Left renal cortex interstitium (tissue), 4 donors: ENCODE data around the gene MRPL53. TPM values are rescaled to one million over a fixed set of nuclear protein-coding genes. Genes with fewer than 3 reads are reported as not detected.
"Not testable (repeated sequence)": the region's sequence is repeated elsewhere in the genome, so short reads cannot be mapped to it uniquely, and the experiment has no call there.

Experiments used
- DNase-seq, 4 donors: peaks; one replicate each; pipeline ENCODE4 v3.0.0-alpha.2; 2013; ENCODE audit warnings: low read depth in 4 of 4, low spot score in 2 of 4, missing footprints in 1 of 4
- polyA plus RNA-seq, 4 donors: library from polyadenylated mRNA; unstranded; fragments of 120-200 nt; gene quantifications; one replicate each; pipeline ENCODE4 v1.2.1, GENCODE V29; 2013; ENCODE audit not compliant: insufficient read length in 4 of 4

MRPL53 gene
- polyA plus RNA-seq, 4 donors: 40.6 to 86.2 (median 54.7) TPM

DNA sequence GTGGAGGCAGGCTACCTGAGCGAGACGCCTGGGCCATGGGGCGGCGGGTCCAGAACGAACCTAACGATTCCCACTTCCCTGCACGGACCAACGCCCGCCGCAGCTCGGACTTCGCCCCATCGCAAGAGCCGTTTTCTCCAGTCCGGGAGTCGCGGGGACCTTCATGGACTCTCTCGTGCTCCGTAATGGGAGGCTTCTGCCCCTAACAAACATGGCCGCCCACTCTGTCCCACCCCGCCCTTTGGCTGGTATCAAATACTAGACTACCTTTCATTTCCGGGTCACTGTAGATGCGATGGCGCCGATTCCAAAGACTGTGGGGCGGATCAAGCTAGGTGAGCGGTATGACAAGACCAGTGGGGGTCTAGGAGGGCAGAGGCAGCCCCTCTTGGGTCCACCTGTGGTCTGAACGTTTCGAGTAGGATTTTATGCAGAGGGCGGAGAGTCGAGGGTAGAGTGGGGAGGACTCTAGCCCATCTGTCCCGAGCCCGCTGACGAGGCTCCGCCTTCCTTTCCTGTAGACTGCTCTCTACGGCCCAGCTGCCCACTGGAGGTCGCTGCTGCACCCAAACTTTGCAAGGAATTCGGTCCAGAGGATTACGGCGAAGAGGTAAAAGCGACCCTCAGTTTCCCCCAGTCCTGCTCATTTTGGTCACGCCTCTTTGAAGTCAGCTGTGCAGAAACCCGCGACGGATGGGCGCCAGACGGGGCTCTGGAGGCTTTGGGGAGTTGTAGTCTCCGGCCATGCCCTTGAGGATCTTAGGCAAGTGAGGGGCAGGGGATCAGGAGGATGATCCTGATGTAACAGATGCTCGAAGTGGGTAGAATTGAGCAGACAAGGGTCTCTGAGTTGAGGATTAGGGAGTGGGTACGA, 10.6 kb upstream of the MRPL53 start, which contains the start of the genes CCDC142 and TTC31:
Gene CCDC142, minus strand, starts transcription at position 198 of the 874 bp plus-strand sequence. Its CDS starts 161 bp downstream, at position 37.
Gene TTC31, plus strand, starts transcription at position 281 of the 874 bp plus-strand sequence. Its CDS starts 15 bp downstream, at position 296.
- DNase-seq: peak; percentile 94 to 97 (median 96)

DNA sequence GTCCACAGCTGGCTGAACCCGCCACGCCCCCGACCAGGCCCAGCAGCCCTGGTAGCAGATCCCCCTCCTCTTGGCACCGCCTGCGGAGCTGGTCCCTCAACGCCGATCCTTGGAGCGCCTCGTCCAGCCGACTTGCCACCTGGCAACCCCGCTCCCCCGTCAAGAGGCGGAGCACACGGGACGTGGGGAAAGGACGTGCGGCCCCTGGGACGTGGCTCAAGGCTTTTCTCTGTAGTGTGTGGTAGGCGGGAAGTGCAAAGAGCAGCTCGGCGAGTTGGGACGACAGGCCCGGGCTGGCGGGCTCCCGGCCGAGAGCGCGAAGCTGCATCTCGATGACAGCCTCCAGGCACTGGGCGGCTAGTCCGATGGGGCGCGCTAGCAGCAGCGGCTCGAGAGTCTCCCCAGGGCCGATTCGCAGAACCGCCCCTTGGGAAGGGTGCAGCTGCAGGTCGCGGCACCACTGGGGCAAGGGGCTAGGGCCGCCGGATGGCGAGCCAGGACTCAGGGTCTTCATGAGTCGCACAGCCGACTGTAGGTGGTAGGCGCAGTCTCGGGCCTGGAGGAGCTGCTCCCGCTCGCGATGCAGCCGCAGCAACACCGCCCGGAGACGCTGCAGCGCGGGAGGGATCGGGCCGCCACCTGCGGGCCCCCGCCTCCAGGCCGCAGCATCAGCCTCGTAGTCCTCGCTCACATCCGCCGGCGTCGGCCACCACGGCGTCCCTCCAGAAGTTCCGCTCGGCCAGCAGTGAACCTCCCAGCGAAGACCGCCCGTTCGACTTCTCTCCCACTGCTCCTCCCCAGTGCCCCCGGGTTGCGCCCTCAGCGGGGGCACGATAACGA, 9.7 kb upstream of the MRPL53 start:
- DNase-seq: no peak

DNA sequence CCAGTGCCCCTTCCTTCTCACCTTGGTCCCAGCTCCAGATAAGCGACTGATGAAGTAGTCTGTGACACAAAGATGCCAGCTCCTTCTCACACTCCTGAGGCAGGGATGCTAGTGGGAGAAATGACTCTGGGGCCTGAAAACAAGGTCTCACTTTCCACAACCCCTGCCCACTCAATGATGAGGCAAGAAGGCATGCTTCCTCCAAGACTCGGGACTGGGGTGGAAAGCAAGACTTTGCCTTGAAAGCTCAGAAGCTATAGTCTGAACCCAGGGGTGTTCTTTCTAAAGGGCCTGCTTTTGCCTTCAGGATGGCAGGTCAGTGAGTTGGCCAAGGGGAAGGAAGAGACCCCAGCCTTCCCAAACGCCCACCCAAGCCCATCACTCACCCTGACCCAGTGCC, 9.0 kb upstream of the MRPL53 start:
- DNase-seq: no peak

DNA sequence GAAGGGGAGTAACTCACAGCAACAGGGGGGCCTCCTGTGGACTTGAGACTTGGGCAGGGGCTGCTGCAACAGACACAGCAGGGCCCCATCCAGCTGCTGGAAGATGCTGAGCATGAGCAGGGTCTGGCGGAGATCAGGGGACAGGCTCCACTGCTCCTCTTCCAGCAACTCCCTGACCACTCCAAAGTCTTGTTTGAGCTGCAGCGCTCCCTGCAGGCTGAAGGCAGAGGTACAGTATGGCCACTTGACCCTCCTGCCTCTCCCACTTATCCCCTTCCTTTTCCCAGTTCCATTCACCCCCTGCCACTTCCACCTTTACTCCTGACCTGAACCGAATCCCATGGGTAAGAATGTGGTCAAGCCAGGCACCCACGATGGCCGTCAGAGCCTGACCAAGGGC, 2.4 kb upstream of the MRPL53 start:
- no peak for DNase-seq

DNA sequence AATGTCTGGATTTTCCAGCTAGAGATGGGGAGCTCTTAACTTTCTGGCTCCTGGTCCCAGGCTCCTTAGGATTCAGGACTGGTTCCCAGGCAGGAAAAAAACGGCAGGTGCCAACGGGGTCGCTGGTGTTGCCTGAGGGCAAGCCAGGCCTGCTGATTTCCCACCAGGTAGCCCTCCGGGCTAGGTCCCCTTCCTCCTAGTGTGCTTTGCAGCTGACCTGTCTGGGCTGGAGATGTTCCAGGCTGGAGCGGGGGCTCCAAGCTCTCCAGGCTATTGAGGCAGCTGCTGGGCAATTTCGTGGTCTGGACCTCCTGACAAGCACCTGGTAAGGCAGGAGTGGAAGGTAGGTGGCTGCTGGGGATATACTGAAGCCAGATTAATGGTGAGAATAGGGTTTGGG, 2.0 kb upstream of the MRPL53 start:
- DNase-seq: no peak

DNA sequence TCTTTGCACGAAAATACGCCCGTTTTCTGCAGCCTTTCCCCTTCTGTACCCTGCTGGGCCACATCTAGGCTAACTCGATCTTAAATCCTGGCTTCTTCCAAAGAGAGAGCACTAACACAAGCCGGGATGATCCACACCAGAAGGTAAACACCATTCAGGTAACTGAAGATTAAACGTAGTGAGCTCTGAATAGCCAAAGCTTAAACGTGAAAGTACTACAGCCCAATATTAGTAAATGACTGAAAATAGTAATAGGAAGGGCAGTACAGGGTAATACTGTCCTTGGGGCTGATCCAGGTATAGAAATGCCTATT, 422 bp upstream of the MRPL53 start:
- DNase-seq: no peak

DNA sequence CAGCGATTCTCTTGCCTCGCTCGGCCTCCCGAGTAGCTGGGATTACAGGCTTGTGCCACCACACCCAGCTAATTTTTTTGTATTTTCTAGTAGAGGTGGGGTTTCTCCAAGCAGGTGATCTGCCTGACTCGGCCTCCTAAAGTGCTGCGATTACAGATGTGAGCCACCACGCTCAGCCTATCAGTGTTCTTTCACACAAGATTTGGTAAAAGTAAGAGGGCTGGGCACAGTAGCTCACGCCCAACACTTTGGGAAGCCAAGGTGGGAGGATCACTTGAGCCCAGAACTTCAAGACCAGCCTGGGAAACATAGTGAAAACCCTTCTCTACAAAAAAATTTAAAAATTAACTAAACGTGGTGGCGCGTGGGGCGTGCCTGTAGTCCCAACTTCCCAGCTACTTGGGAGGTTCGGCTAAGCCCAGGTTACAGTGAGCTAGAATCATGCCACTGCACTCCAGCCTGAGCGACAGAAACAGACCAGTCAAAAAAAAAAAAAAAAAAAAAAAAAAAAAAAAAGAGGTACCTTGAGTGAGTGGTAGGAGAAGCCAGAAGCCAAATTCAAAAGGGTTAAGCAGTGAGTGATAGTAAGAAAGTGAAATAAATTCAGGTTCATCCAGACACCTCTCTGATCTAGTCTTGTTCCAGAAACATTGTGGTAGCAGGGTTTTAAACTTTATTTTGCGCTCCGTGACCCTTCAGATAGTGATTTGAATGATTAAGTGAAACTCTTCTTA, 981 bp downstream of the MRPL53 start:
- no peak for DNase-seq

DNA sequence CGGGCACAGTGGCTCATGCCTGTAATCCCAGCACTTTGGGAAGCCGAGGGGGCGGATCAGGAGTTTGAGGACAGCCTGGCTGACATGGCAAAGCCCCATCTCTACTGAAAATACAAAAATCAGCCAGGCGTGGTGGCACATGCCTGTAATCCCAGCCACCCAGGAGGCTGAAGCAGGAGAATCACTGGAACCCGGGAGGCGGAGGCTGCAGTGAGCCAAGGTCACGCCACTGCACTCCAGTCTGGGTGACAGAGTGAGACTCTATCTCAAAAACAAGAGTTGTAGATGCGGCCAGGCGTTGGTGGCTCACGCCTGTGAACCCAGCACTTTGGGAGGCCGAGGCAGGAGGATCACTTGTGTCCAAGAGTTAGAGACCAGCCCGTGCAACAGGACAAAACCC, 1.7 kb downstream of the MRPL53 start:
- DNase-seq: not testable (repeated sequence)

DNA sequence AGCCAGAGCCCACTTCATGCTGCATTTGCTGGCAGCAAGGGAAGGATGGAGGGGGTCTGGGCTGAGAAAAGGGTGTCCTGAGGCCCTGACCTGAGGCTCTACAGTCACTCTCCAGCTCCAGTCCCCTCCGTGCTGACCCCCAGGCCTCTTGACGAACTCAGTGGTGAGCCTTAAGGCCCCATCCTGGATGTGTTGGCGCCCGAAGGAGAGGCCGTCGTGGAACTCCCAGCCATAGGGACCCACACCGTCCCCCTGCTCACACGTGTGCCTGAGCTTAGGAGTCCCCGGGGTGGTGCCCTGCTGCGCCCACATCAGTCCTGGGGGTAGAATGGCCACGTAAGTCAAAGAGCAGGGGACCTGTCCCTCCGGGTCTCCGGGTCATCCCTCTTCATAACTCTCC, 8.1 kb downstream of the MRPL53 start:
- no peak for DNase-seq

DNA sequence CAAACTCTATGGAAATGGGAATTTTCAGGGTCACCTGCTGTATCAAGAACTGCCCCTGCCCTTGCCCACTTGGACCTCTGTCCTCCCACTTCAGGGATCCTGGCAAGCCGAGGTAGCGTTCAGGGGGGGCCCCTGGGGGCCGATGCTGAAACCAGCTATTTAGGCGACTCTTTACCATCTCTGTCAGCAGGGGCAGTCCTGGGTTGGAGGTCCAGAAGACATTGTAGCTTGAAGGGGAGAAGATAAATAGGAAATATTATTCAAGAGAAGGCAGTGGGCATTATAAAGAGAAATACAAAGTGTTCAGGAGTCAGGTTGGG, 9.7 kb downstream of the MRPL53 start:
- DNase-seq: no peak

DNA sequence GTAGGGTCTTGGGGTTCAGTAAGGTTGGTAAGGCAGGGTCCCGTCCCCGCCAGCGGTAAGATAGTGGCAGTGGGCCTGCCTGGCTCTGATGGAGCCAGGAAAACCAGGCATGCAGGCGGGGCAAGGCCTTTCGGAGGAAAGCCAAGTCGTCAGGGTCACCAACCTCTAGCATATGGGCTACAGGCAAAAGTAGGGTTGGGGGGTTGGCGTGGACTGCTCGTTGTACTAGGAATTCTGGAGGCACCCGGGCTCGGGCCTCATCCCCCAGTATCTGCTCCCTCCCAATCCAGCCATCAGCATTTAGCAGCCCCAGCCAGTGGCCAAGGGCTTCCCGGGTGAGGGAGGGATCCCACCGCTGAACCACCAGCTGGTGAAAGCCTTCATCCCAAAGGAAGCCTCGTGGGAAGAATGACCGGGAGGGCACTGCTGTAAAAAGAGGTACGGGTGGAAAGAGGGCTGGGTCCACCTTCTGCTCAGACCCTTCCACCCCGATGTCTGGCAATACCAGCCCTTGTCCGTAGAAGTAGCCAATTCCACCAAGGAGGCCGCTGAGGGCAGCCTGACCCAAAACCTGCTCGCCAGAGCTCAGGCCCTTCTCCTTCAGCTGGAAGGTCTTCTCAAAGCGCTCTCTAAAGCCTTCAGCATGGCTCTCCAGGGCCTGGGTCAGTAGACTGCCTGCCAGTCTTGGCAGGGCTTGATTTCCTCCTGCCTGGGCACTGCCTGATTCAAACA, 10.3 kb downstream of the MRPL53 start:
- no peak for DNase-seq

DNA sequence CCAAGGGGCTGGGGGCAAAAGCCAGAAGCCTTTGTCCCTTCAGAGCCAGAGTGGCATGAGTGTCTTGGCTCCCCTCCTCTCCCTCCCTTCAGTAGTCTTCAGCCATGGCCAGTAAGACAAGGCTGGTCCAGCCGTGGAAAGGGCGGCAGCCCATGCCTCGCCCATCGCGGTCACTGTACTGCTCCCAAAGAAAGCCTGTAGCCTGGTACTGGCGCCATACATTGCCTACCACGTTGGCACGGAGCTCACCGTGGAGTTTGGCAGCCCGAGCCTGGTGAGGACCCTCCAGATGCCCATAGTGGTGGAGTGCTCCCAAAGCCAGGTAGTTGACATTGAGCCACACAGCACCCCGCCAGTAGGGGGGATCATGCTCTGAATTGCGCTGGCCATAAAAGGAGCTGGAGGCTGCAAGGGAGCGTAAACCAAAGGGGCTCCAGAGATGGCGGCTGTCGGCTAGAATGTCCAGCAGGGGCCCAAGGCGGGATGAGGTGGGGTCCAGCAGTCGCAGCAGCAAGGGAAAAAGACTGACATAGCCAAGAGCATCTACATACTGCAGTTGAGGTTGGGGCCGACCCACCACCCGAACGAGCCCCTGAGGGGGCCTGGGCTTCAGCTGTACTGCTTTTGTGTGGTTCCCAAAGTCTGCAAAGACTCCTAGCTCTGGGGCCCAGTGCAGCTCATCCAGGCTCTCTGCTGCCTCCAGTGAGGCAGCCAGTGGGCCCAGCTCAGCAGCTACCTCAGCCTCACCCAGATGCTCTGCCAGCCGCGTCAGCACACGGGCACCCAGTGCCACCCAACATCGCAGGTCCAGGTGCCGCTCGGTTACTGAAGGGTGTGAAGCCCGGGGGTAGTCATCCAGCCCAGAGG, 11.1 kb downstream of the MRPL53 start:
- no peak for DNase-seq

DNA sequence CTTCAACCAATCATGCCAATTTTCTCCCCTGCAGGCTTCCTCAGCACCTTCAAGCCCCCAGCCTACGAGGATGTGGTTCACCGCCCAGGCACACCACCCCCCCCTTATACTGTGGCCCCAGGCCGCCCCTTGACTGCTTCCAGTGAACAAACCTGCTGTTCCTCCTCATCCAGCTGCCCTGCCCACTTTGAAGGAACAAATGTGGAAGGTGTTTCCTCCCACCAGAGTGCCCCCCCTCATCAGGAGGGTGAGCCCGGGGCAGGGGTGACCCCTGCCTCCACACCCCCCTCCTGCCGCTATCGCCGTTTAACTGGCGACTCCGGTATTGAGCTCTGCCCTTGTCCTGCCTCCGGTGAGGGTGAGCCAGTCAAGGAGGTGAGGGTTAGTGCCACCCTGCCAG, 12.3 kb downstream of the MRPL53 start:
- not testable (repeated sequence) for DNase-seq

DNA sequence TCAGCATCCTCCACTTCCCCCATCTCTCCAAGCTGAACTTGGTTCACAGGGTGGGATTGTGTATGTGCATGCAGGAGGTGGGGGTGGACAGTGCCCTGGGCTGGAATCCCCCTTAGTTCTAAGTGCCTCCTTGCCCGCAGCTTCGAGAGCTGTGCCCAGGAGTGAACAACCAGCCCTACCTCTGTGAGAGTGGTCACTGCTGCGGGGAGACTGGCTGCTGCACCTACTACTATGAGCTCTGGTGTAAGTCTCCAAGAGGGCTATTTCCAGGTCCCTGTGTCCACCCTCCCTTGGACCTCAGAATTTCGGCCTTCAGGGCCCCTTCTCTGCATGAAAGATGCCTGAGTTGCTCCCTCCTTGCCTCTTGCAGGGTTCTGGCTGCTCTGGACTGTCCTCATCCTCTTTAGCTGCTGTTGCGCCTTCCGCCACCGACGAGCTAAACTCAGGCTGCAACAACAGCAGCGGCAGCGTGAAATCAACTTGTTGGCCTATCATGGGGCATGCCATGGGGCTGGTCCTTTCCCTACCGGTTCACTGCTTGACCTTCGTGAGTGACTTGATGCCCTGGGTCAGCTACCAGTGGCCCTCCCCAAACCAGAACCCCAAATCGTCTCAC, 12.9 kb downstream of the MRPL53 start:
- not testable (repeated sequence) for DNase-seq

DNA sequence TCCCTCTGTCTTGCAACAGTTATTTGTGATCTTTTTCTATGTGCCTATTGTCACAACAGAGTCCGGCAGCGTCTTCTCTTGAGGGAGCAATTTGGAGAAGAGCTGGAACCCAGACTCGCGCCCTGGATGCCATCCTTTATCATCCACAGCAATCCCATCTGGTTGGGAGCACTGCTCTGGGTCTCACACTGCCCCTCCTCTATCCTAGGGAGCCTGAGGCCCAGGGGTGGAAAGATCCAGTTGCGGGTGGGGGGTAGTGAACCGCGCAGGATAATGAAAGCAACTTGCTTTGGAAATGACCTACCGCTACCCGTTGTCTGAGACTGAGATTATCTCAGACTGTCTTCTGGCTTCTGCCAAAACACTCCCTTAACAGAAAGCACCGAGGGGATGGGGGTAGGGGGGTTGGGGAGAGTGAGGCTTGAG, 13.5 kb downstream of the MRPL53 start:
- DNase-seq: no peak

DNA sequence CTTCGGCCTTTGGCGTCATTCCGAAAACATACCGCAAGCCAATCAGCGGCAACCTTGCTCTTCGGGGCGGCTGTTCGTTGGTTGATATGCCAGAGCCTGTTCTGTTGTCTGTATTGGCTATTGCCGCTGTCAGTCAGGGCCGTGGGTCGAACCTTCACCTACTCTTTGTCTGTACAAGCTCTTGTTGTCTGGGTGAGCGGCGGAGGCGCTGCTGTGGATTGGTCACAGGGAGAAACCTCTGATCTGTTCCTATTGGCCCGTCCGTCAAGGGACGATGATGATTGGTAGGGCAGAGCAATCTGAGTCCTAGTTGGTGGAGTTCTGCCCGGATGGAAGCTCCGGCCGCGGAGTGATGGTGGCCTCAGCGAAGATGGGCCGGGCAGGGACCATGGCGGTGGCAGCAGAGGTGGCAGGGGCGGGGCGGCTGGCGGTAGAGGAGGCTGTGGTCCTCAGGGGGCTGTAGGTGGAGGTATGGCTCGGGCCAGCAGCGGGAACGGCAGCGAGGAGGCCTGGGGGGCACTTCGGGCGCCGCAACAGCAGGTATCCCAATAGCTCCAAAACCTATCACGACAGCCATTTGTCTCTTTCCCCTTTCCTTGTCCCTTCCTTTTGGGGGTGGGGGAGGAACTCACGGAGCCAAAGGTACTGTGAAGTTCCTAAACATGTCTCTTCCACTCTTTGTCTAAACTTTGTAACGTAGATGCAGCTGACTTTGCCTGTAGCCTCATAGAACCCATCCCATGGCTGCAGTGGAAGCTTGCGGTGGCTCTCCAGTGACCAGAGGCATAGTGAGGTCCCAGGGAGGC, 14.1 kb downstream of the MRPL53 start, which contains the start of gene WBP1:
Gene WBP1, plus strand, starts transcription at position 307 of the 806 bp plus-strand sequence. Its CDS starts 165 bp downstream, at position 472.
- DNase-seq: peak; percentile 99 to 100 (median 100)

DNA sequence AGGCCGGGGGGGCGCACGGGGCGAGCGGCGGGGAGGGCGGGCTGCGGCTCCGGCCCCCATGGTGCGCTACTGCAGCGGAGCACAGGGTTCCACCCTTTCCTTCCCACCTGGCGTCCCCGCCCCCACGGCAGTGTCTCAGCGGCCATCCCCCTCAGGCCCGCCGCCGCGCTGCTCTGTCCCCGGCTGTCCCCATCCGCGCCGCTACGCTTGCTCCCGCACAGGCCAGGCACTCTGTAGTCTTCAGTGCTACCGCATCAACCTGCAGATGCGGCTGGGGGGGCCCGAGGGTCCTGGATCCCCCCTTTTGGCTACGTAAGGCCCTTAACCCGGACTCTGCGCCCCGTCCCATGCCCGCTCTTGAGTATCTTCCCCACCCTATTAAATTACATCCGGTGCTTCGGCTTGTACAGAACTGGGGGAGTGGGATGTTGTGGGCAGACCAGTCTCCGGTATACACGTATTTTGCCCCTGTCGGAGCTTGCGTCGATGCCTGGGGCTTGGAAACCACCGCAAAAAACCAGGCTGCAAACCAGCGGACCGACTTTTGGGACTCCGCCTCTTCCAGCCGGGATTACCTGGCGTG, 14.8 kb downstream of the MRPL53 start:
- no peak for DNase-seq

DNA sequence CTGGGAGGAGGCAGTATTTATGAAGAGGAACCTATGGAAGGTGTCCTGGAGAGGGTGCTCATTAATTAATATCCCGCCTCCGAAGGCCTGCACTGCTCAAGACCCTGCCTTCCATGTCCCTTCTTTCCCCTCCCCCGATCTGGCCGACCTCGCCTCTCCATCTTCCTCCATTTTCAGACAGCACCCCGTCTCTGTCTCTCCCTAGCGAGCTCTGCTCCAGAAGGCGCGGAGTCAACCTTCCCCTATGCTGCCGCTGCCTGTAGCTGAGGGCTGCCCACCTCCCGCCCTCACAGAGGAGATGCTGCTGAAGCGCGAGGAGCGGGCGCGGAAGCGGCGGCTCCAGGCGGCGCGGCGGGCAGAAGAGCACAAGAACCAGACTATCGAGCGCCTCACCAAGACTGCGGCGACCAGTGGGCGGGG, 15.3 kb downstream of the MRPL53 start:
- no peak for DNase-seq
